Spleen (tissue), 11 donors: ENCODE results near the gene MAPK7. TPM values are rescaled to one million over a fixed set of nuclear protein-coding genes. Genes with fewer than 3 reads are reported as not detected.

Experiments
- DNase-seq: peaks from one replicate; pipeline ENCODE4 v3.0.0-alpha.2; 2020
- H3K27ac ChIP-seq, 8 donors: fragments of 200-600 bp; sonication (generic) in 7 of 8; 1 replicate in 4 of 8; 2 replicates in 4 of 8; pipeline versions ENCODE4 v1.5.0 to v1.8.0; 2016 to 2021; ENCODE audit warnings: inconsistent platforms in 4 of 8, mild to moderate bottlenecking in 4 of 8, moderate library complexity in 1 of 8
- H3K27me3 ChIP-seq, 7 donors: fragments of 200-600 bp; sonication (generic) in 6 of 7; replicated peaks in 1 of 7; 1 replicate in 4 of 7; 2 replicates in 3 of 7; pipeline versions ENCODE4 v1.5.0 to v1.8.0; 2016 to 2021; ENCODE audit warnings: inconsistent platforms in 3 of 7, mild to moderate bottlenecking in 1 of 7
- H3K36me3 ChIP-seq, 6 donors: fragments of 200-600 bp; sonication (generic) in 5 of 6; 1 replicate in 4 of 6; 2 replicates in 2 of 6; pipeline versions ENCODE4 v1.5.0 to v1.8.0; 2016 to 2021; ENCODE audit warnings: inconsistent platforms in 2 of 6
- H3K4me1 ChIP-seq, 6 donors: fragments of 200-600 bp; sonication (generic) in 5 of 6; 1 replicate in 3 of 6; 2 replicates in 3 of 6; pipeline versions ENCODE4 v1.5.0 to v1.8.0; 2016 to 2021; ENCODE audit warnings: inconsistent platforms in 3 of 6
- H3K4me3 ChIP-seq, 8 donors: fragments of 200-600 bp; sonication (generic) in 7 of 8; 1 replicate in 4 of 8; 2 replicates in 4 of 8; pipeline versions ENCODE4 v1.5.0 to v1.8.0; 2016 to 2021; ENCODE audit warnings: inconsistent platforms in 4 of 8, mild to moderate bottlenecking in 4 of 8, moderate library complexity in 2 of 8
- H3K9me3 ChIP-seq, 8 donors: fragments of 200-600 bp; sonication (generic) in 7 of 8; 1 replicate in 4 of 8; 2 replicates in 4 of 8; pipeline versions ENCODE4 v1.5.0 to v1.8.0; 2016 to 2021; ENCODE audit warnings: inconsistent platforms in 4 of 8
- POLR2A ChIP-seq, 3 donors: fragments of 450-650 bp; IDR thresholded peaks; one replicate each; pipeline ENCODE4 v1.5.1; 2017; ENCODE audit warnings: antibody characterized with exemption in 3 of 3, mild to moderate bottlenecking in 1 of 3
- POLR2AphosphoS5 ChIP-seq, 3 donors: sonication (generic); formaldehyde crosslinking; IDR thresholded peaks; one replicate each; pipeline ENCODE4 v1.5.1; 2017; ENCODE audit warnings: antibody characterized with exemption in 3 of 3
- WGBS, 5 donors: extraction: QIAGEN DNeasy Blood & Tissue Kit in 3 of 5; methylation state at CpG; one replicate each; pipeline versions ENCODE4 v1.1.5 to v1.1.7; 2013 to 2018; 5-methylcytosine and 5-hydroxymethylcytosine counted together
- intact Hi-C: fragments of 100-400 bp; cut with DNase I; formaldehyde crosslinking; loops from one replicate; pipeline ENCODE4 v1.15.0; 2023; ENCODE audit warnings: low total_unique reads
- microRNA-seq, 3 donors: library from miRNA; unstranded; fragments of <30 nt; microRNA quantifications; one replicate each; pipeline versions ENCODE4 to v1.1.0, GENCODE V29; 2019 to 2020
- polyA plus RNA-seq, 3 donors: library from polyadenylated mRNA; stranded (reverse); fragments of 200-250 nt; gene quantifications; one replicate each; pipeline ENCODE4 v1.2.1, GENCODE V29; 2013
- small RNA-seq, 4 donors: library from RNA; depleted of rRNA; stranded (forward); fragments of <200 nt; gene quantifications; one replicate each; pipeline ENCODE3, GENCODE V24; 2016
- total RNA-seq, 7 donors: library from RNA; depleted of rRNA in 3 of 7; stranded (reverse); fragments of >200 nt in 3 of 7; fragmentation: NEBNext Ultra II Directional in 4 of 7; extraction: Animal tissue kit (Norgen Biotek cat#: 25700) in 4 of 7; gene quantifications; one replicate each; pipeline versions ENCODE4 v1.1.0 to v1.2.1, GENCODE V29; 2016 to 2021
- TF ChIP-seq, protein P1 (sequence below), 11 experiments: fragments of 200-600 bp in 7 of 11; fragments of 450-650 bp in 4 of 11; sonication (generic) in 4 of 11; IDR thresholded peaks in 8 of 11; conservative IDR thresholded peaks in 3 of 11; 1 replicate in 7 of 11; 2 replicates in 4 of 11; pipeline versions ENCODE4 v1.4.0 to v1.8.0; 2016 to 2021; ENCODE audit warnings: antibody characterized with exemption in 11 of 11, inconsistent platforms in 4 of 11, mild to moderate bottlenecking in 1 of 11
- donor health status: healthy with polysubstance abuse.
- donor health status: DM: no; HTN: no; CAD: no; lungs with moderate emphysema.
- donor health status: DM: no; HTN: no; CAD: no.
- donor health status: Bipolar disorder and iron deficiency.
- donor health status: healthy.
- donor health status: DM: no; HTN: no; CAD: no.
- donor health status: DM: yes; HTN: yes; CAD: no.

Gene MAPK7
- total and polyA plus RNA-seq, 10 donors: 5.7 to 56.2 (median 30.3) TPM

DNA sequence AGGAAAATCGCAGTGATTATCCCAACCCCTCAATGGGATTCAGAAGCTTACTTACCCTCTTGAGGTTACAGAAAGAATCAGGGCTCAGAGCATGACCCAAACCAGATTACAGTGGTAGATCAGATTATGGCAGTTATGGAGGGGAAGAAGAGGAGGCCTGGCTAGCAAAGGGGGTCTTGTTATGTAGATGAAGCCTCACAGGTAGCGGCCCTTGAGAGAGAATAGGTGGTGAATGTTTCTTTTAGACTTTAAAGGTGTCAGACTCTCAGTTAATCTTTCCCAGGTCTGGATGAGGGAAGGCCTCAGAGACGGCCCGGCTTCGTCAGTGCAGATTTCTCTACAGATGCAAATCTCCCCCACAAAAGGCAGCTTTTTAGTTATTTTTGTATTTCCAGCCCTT, 48.3 kb downstream of the MAPK7 start:
- no peaks in the 10 kb centered on the region for H3K9me3 ChIP-seq
- intact Hi-C loops: no loop called here
- no peaks in the 10 kb centered on the region for H3K27me3 ChIP-seq
- DNase-seq: no peak
- TF ChIP-seq POLR2A (IDR thresholded peaks at IDR 0.05): no peak
- TF ChIP-seq, protein P1, sequence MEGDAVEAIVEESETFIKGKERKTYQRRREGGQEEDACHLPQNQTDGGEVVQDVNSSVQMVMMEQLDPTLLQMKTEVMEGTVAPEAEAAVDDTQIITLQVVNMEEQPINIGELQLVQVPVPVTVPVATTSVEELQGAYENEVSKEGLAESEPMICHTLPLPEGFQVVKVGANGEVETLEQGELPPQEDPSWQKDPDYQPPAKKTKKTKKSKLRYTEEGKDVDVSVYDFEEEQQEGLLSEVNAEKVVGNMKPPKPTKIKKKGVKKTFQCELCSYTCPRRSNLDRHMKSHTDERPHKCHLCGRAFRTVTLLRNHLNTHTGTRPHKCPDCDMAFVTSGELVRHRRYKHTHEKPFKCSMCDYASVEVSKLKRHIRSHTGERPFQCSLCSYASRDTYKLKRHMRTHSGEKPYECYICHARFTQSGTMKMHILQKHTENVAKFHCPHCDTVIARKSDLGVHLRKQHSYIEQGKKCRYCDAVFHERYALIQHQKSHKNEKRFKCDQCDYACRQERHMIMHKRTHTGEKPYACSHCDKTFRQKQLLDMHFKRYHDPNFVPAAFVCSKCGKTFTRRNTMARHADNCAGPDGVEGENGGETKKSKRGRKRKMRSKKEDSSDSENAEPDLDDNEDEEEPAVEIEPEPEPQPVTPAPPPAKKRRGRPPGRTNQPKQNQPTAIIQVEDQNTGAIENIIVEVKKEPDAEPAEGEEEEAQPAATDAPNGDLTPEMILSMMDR (IDR thresholded peaks at IDR 0.05 in 8 of 11, conservative IDR thresholded peaks at IDR 0.05 in 3 of 11): no peak
- no peaks in the 10 kb centered on the region for H3K36me3 ChIP-seq
- 89 to 95% (median 94%) methylated on average over 5 of the region's 5 CpGs for WGBS, 5 donors
- no peak overlapping the region for H3K4me3 ChIP-seq
- no peak overlapping the region for H3K27ac ChIP-seq
- no peaks in the 10 kb centered on the region for H3K4me1 ChIP-seq

DNA sequence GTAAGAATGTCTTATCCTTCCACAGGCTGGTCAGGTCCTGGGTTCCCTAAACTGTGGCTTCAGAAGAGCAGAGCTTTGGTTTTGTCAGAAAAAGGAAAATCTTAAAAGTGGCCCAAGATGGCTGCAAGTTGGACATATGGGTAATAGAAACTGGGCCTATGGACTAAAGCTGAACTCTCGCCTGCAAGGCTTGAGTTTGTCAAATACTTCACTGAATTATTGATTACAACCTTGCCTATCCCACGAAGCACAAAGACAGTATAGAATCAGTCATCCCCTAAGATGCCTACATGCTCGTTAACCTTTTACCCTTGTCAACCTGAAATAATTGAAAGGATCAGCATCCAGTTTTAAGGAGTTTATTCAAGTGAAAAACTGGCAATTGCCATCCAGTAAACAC, 53.4 kb downstream of the MAPK7 start:
- Histone ChIP-seq H3K9me3 (no peaks in the 10 kb centered on the region), H3K4me3 (no peak overlapping the region), H3K27me3 (no peaks in the 10 kb centered on the region), H3K36me3 (no peaks in the 10 kb centered on the region), H3K27ac (no peak overlapping the region), H3K4me1 (no peaks in the 10 kb centered on the region)
- TF ChIP-seq, protein P1 (IDR thresholded peaks at IDR 0.05 in 8 of 11, conservative IDR thresholded peaks at IDR 0.05 in 3 of 11): no peak
- TF ChIP-seq POLR2AphosphoS5 (IDR thresholded peaks at IDR 0.05) (no peak), POLR2A (IDR thresholded peaks at IDR 0.05) (no peak)
- intact Hi-C loops: no loop called here
- no peak for DNase-seq
- WGBS, 5 donors: 77 to 88% (median 86%) methylated on average over 3 of the region's 3 CpGs

Small RNA genes within 50 kb of the gene (microRNA-seq; reads per million reads assigned to microRNA genes)
- gene MIR1180: 209 to 432 (median 282) reads per million in 3 donors

Small RNA genes within 50 kb of the gene (small RNA-seq; reads per million reads assigned to genes)
- gene MIR1180 (0.62 to 2.1 (median 0.96) reads per million in 4 donors), gene RF00537 (0 reads per million in 4 donors)

Other genes with a start within 250 kb of the MAPK7 start
- gene EPN2, start 141.1 kb upstream of the MAPK7 start, total RNA-seq: 10 to 100 TPM; 21.8 to 59.6 (median 38.5) TPM
- 10 to 100 TPM in 1 of 3 donors, 1 to 10 TPM in 2; 5.4 to 20.0 (median 5.9) TPM for gene EPN2, start 141.1 kb upstream of the MAPK7 start, polyA plus RNA-seq
- gene B9D1, start 15.8 kb upstream of the MAPK7 start, total RNA-seq: 10 to 100 TPM in 1 of 7 donors, 1 to 10 TPM in 6; 6.4 to 14.1 (median 7.3) TPM
- 1 to 10 TPM; 4.3 to 8.1 (median 5.8) TPM for gene B9D1, start 15.8 kb upstream of the MAPK7 start, polyA plus RNA-seq
- 10 to 100 TPM; 10.1 to 41.0 (median 21.8) TPM for gene MFAP4, start 8.7 kb downstream of the MAPK7 start, total RNA-seq
- gene MFAP4, start 8.7 kb downstream of the MAPK7 start, polyA plus RNA-seq: 10 to 100 TPM; 16.1 to 48.4 (median 17.8) TPM
- 1 to 10 TPM; 2.3 to 7.6 (median 2.7) TPM for gene RNF112, start 32.7 kb downstream of the MAPK7 start, total RNA-seq
- 1 to 10 TPM; 1.3 to 5.9 (median 2.2) TPM for gene RNF112, start 32.7 kb downstream of the MAPK7 start, polyA plus RNA-seq
- 10 to 100 TPM in 2 of 7 donors, 1 to 10 TPM in 5; 3.6 to 23.0 (median 6.0) TPM for gene SLC47A1, start 155.4 kb downstream of the MAPK7 start, total RNA-seq
- 1 to 10 TPM; 1.2 to 2.4 (median 1.2) TPM for gene SLC47A1, start 155.4 kb downstream of the MAPK7 start, polyA plus RNA-seq